Osteoblast (primary cell): Measurements from ENCODE around the gene LLCFC1. TPM values are rescaled to one million over a fixed set of nuclear protein-coding genes. Genes with fewer than 3 reads are reported as not detected.

ENCODE experiments used
- DNase-seq: peaks from one replicate; pipeline ENCODE4 v3.0.0; 2011; ENCODE audit warnings: low spot score, mixed read lengths; ENCODE audit not compliant: insufficient read length; ENCODE audit errors: missing footprints
- H2AFZ ChIP-seq: 2 replicates; pipeline ENCODE4 v1.6.0; 2011; ENCODE audit warnings: mild to moderate bottlenecking, low read length
- H3K27ac ChIP-seq: 2 replicates; pipeline ENCODE4 v1.5.1; 2011; ENCODE audit warnings: mild to moderate bottlenecking, low read depth, low read length, moderate library complexity
- H3K27me3 ChIP-seq: 2 replicates; pipeline ENCODE4 v1.6.0; 2012; ENCODE audit warnings: mild to moderate bottlenecking, control low read depth, inconsistent platforms, low read length, moderate library complexity; ENCODE audit not compliant: insufficient read depth
- H3K36me3 ChIP-seq: 2 replicates; pipeline ENCODE4 v1.5.1; 2011; ENCODE audit warnings: mild to moderate bottlenecking, low read length, control low read depth, moderate library complexity; ENCODE audit not compliant: insufficient read depth
- H3K4me1 ChIP-seq: 2 replicates; pipeline ENCODE4 v1.5.1; 2011; ENCODE audit warnings: mild to moderate bottlenecking, low read length, control low read depth, moderate library complexity; ENCODE audit not compliant: insufficient read depth
- H3K4me2 ChIP-seq: 2 replicates; pipeline ENCODE4 v1.6.0; 2011; ENCODE audit warnings: mild to moderate bottlenecking, low read length; ENCODE audit not compliant: insufficient read depth
- H3K4me3 ChIP-seq: fragments of 200-600 bp; sonication (generic); 3 replicates; pipeline ENCODE4 v1.5.1; 2012; ENCODE audit warnings: mild to moderate bottlenecking, low read length, inconsistent platforms; ENCODE audit not compliant: insufficient read depth
- H3K79me2 ChIP-seq: 2 replicates; pipeline ENCODE4 v1.6.0; 2012; ENCODE audit warnings: mild to moderate bottlenecking, low read length, control low read depth, inconsistent platforms; ENCODE audit not compliant: insufficient read depth
- H3K9me3 ChIP-seq: 2 replicates; pipeline ENCODE4 v1.5.1; 2011; ENCODE audit warnings: low read depth, low read length, control low read depth
- H4K20me1 ChIP-seq: 2 replicates; pipeline ENCODE4 v1.6.0; 2012; ENCODE audit warnings: mild to moderate bottlenecking, low read length, control low read depth; ENCODE audit not compliant: insufficient read depth
- total RNA-seq: library from RNA; depleted of rRNA; stranded (reverse); fragments of >200 nt; gene quantifications from 2 replicates; pipeline ENCODE4 v1.2.3, GENCODE V29; 2012
- TF ChIP-seq, protein P1 (sequence below): IDR thresholded peaks from 2 replicates; pipeline ENCODE4 v1.5.1; 2011; ENCODE audit warnings: mild to moderate bottlenecking, low read depth, low read length, moderate library complexity; ENCODE audit errors: extremely low read depth

The LLCFC1 gene
- total RNA-seq, 1 donor = not detected

- no peaks in the 10 kb centered on the region for H3K4me1 ChIP-seq
- DNase-seq = no peak
- no peak overlapping the region for H3K4me3 ChIP-seq
- no peak overlapping the region for H2AFZ ChIP-seq
- no peaks in the 10 kb centered on the region for H3K9me3 ChIP-seq
- H3K4me2 ChIP-seq = no peak overlapping the region
- no peaks in the 10 kb centered on the region for H4K20me1 ChIP-seq
- TF ChIP-seq, protein P1, sequence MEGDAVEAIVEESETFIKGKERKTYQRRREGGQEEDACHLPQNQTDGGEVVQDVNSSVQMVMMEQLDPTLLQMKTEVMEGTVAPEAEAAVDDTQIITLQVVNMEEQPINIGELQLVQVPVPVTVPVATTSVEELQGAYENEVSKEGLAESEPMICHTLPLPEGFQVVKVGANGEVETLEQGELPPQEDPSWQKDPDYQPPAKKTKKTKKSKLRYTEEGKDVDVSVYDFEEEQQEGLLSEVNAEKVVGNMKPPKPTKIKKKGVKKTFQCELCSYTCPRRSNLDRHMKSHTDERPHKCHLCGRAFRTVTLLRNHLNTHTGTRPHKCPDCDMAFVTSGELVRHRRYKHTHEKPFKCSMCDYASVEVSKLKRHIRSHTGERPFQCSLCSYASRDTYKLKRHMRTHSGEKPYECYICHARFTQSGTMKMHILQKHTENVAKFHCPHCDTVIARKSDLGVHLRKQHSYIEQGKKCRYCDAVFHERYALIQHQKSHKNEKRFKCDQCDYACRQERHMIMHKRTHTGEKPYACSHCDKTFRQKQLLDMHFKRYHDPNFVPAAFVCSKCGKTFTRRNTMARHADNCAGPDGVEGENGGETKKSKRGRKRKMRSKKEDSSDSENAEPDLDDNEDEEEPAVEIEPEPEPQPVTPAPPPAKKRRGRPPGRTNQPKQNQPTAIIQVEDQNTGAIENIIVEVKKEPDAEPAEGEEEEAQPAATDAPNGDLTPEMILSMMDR = no peak
- no peaks in the 10 kb centered on the region for H3K36me3 ChIP-seq
- H3K27ac ChIP-seq = no peak overlapping the region
- H3K79me2 ChIP-seq = no peaks in the 10 kb centered on the region
- no peaks in the 10 kb centered on the region for H3K27me3 ChIP-seq
Observed at GRCh38 chr7:142945001-142945400, 5.7 kb downstream of the LLCFC1 start.

DNA sequence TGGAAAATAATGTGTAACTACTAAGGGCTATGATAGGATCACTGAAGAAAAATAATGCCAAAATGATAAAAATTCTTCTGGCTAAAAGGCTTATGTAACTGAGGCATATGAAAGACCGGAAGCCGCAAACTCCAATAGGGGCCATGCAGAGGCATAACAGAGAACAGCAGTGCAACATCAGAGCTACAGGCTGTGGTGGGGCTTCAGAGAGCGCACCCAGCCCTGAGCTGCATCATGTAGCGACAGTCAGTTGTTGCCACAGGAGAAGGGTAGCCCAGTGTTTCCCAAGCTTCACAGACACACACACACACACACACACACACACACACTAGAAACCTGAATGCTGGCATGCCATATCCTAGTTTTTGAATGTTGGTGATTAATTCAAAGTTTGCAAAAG, 9.3 kb downstream of the LLCFC1 start:
- no peaks in the 10 kb centered on the region for H3K4me1 ChIP-seq
- no peaks in the 10 kb centered on the region for H3K27me3 ChIP-seq
- DNase-seq = no peak
- H3K79me2 ChIP-seq = no peaks in the 10 kb centered on the region
- no peaks in the 10 kb centered on the region for H3K9me3 ChIP-seq
- H3K4me2 ChIP-seq = no peak overlapping the region
- H3K36me3 ChIP-seq = no peaks in the 10 kb centered on the region
- no peak overlapping the region for H3K4me3 ChIP-seq
- H4K20me1 ChIP-seq = no peaks in the 10 kb centered on the region
- H2AFZ ChIP-seq = no peak overlapping the region
- no peak overlapping the region for H3K27ac ChIP-seq
- TF ChIP-seq, protein P1 = no peak

- Histone ChIP-seq H3K27ac (no peak overlapping the region), H3K4me2 (no peak overlapping the region), H3K9me3 (no peaks in the 10 kb centered on the region), H3K27me3 (no peaks in the 10 kb centered on the region), H3K4me3 (no peak overlapping the region), H4K20me1 (no peaks in the 10 kb centered on the region), H3K36me3 (no peaks in the 10 kb centered on the region), H3K79me2 (no peaks in the 10 kb centered on the region), H2AFZ (no peak overlapping the region), H3K4me1 (no peaks in the 10 kb centered on the region)
- TF ChIP-seq, protein P1 = no peak
- DNase-seq = no peak
Observed at GRCh38 chr7:142950235-142950634, 11.0 kb downstream of the LLCFC1 start.

DNA sequence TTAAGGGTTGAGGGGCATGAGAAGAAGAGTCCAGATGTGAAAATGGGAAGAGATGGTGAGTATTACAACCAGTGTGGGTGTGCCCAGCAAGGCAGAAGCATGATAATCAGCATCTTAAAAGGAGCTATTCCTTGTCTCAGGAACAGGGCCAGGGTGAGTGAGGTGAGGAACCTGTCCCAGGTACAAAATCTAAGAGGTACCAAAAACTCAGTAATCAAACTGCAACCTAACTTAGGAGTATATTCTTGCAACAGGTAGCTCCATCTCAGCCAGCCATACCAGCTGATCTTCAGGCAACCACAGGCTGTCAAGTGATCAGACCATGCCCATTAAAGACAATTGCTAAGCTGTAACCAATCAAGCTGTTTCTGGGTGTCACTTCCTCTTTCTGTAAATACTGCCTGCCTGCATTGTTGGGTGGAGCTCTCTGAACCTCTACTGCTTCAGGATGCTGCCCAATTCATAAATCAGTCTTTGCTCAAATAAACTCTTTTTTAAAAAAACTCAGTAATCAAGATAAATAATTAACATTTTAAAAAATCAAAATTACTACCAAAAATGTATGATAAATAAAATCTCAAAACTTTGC, 15.5 kb downstream of the LLCFC1 start:
- no peaks in the 10 kb centered on the region for H3K27me3 ChIP-seq
- H3K27ac ChIP-seq = no peak overlapping the region
- no peak overlapping the region for H3K4me2 ChIP-seq
- H3K79me2 ChIP-seq = no peaks in the 10 kb centered on the region
- H4K20me1 ChIP-seq = no peaks in the 10 kb centered on the region
- TF ChIP-seq, protein P1 = no peak
- H3K4me3 ChIP-seq = no peak overlapping the region
- no peak for DNase-seq
- H3K4me1 ChIP-seq = no peaks in the 10 kb centered on the region
- H3K36me3 ChIP-seq = no peaks in the 10 kb centered on the region
- H2AFZ ChIP-seq = no peak overlapping the region
- H3K9me3 ChIP-seq = no peaks in the 10 kb centered on the region
